HS-5 (cell line): ENCODE data around the gene TANC1.

Experiments
- DNase-seq: peaks from one replicate; pipeline ENCODE4 v3.0.0-alpha.2; 2012; ENCODE audit warnings: low read depth

Gene TANC1

GRCh38 chr2:159160954-159161353 is 192.5 kb downstream of the TANC1 start:
- DNase-seq: no peak

GRCh38 chr2:159163930-159164329 is 195.5 kb downstream of the TANC1 start:
- no peak for DNase-seq

GRCh38 chr2:159164457-159164911 is 196.0 kb downstream of the TANC1 start:
- no peak for DNase-seq

- DNase-seq: no peak
Observed at GRCh38 chr2:159165048-159165447, 196.6 kb downstream of the TANC1 start.

GRCh38 chr2:159168707-159169106 is 200.3 kb downstream of the TANC1 start:
- DNase-seq: no peak

- DNase-seq: no peak
Observed at GRCh38 chr2:159169187-159169586, 200.7 kb downstream of the TANC1 start.

GRCh38 chr2:159172403-159172802 is 204.0 kb downstream of the TANC1 start:
- no peak for DNase-seq

- DNase-seq: no peak
Observed at GRCh38 chr2:159174759-159175158, 206.3 kb downstream of the TANC1 start.

- no peak for DNase-seq
Observed at GRCh38 chr2:159175182-159175581, 206.7 kb downstream of the TANC1 start.

- DNase-seq: no peak
Observed at GRCh38 chr2:159175927-159176326, 207.5 kb downstream of the TANC1 start.

- no peak for DNase-seq
Observed at GRCh38 chr2:159176555-159176954, 208.1 kb downstream of the TANC1 start.

GRCh38 chr2:159177357-159177756 is 208.9 kb downstream of the TANC1 start:
- DNase-seq: no peak

- DNase-seq: no peak
Observed at GRCh38 chr2:159177957-159178356, 209.5 kb downstream of the TANC1 start.

- no peak for DNase-seq
Observed at GRCh38 chr2:159179096-159179495, 210.7 kb downstream of the TANC1 start.

- DNase-seq: no peak
Observed at GRCh38 chr2:159179696-159180095, 211.3 kb downstream of the TANC1 start.

- DNase-seq: no peak
Observed at GRCh38 chr2:159183346-159183745, 214.9 kb downstream of the TANC1 start.

GRCh38 chr2:159185401-159186130 is 217.1 kb downstream of the TANC1 start:
- peak; percentile 4 for DNase-seq

GRCh38 chr2:159186462-159186861 is 218.0 kb downstream of the TANC1 start:
- no peak for DNase-seq

- DNase-seq: no peak
Observed at GRCh38 chr2:159187106-159187505, 218.7 kb downstream of the TANC1 start.

- DNase-seq: no peak
Observed at GRCh38 chr2:159188449-159188848, 220.0 kb downstream of the TANC1 start.

GRCh38 chr2:159192371-159192918 is 224.0 kb downstream of the TANC1 start:
- no peak for DNase-seq

- DNase-seq: no peak
Observed at GRCh38 chr2:159193791-159194190, 225.4 kb downstream of the TANC1 start.

GRCh38 chr2:159194241-159194640 is 225.8 kb downstream of the TANC1 start:
- DNase-seq: no peak

- no peak for DNase-seq
Observed at GRCh38 chr2:159195697-159196096, 227.3 kb downstream of the TANC1 start.
